ENCODE results near the gene CLIC3. TPM values are rescaled to one million over a fixed set of nuclear protein-coding genes. Genes with fewer than 3 reads are reported as not detected.

The CLIC3 gene
- total RNA-seq, 2 experiments from 2014 or later, result 0.43 to 0.61 TPM

DNA sequence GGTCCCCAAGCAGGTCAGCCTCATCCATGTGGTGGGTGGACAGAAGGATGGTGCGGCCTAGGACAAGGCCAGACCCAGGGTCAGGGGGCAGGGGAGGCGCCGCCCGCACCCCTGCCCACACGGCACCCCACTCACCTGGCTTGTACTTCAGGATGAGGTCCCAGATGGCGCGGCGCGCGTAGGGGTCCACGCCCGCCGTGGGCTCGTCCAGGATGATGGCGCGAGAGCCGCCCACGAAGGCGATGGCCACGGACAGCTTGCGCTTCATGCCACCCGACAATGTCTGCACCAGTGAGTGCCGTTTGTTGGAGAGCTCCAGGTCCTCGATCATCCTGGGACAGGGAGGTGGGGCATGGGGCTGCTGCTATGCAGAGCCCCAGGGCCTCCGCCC, 19.2 kb upstream of the CLIC3 start:
- no peaks in the 10 kb centered on the region for H3K36me3 Mint-ChIP-seq
- intact Hi-C loops (cut with micrococcal nuclease), result no loop called here
- no peaks in the 10 kb centered on the region for H3K4me1 Mint-ChIP-seq (ENCODE audit: low read depth)
- POLR2A ChIA-PET, result no interaction called here
- no peak overlapping the region for H3K4me3 Mint-ChIP-seq
- H3K27ac Mint-ChIP-seq, result no peak overlapping the region
- DNase-seq, result no peak
- no peaks in the 10 kb centered on the region for H3K9me3 Mint-ChIP-seq
- CTCF ChIA-PET, result interaction anchor here (1.6 kb wide), 1 partner anchor 14 kb away, joined by 4 read pairs; no protein-coding TSS in a partner anchor
- no peaks in the 10 kb centered on the region for H3K27me3 Mint-ChIP-seq

DNA sequence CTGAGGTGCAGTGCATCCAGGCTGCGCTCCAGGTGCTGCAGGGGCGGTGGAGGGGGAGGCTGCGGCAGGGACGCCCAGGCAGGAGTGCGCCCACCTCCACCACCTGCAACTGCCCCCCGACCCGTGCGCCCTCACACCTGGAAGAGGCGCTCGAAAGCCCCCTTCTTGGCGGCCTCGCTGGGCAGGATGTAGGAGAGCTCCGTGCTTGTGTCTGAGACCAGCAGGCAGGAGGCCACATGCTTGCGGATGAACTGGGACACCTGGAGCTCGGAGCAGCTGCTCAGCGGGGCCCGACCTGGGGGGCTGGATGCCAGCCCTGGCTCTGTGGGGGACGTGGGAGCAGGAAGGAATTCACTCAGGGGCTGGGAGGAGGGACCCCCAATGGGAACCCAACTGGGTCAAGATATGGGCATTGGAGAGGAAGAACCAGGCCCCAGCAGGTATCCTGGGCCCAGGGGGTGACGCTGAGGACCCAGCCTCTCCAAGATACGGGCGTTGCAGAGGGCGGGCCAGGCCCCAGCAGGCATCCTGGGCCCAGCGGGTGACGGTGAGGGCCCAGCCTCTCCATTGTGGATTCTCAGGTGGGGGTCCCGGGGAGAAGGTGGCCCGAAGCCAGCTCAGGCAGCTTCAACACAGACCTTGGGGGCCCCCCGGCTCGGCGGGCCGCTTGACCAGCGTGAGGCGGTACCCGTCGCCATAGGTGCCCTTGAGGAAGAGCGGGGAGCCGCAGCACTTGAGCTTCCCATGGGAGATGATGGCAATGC, 18.6 kb upstream of the CLIC3 start:
- Mint-ChIP-seq H3K36me3 (no peaks in the 10 kb centered on the region), H3K4me1 (ENCODE audit: low read depth) (no peaks in the 10 kb centered on the region), H3K27me3 (no peaks in the 10 kb centered on the region), H3K4me3 (no peak overlapping the region), H3K9me3 (no peaks in the 10 kb centered on the region), H3K27ac (no peak overlapping the region)
- DNase-seq, result no peak
- ChIA-PET POLR2A (no interaction called here), CTCF (interaction anchor here (1.6 kb wide), 1 partner anchor 14 kb away, joined by 4 read pairs; no protein-coding TSS in a partner anchor)
- intact Hi-C loops (cut with micrococcal nuclease), result no loop called here

DNA sequence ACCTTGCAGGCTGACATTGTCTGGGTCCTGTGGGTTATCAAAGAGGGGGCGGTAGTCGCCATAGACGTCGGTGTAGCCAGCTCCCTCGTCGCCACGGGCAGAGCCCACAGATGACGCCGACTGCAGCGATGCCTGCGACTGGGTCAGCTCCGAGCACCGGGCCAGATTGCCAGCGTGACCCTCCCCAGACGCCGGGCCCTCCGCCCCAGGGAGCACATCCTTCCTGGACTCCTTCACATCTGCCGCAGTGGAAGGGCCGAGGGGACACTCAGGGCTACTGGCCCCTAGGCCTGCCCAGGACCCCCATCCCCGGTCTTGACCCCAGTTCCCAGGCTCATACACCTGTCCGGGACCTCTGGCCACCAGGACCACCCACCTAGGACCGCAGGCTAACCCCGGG, 17.8 kb upstream of the CLIC3 start:
- POLR2A ChIA-PET, result no interaction called here
- no peak overlapping the region for H3K27ac Mint-ChIP-seq
- DNase-seq, result no peak
- no peaks in the 10 kb centered on the region for H3K36me3 Mint-ChIP-seq
- no peaks in the 10 kb centered on the region for H3K27me3 Mint-ChIP-seq
- CTCF ChIA-PET, result interaction anchor here (1.6 kb wide), 1 partner anchor 15 kb away, joined by 4 read pairs; no protein-coding TSS in a partner anchor
- H3K4me1 Mint-ChIP-seq (ENCODE audit: low read depth), result no peaks in the 10 kb centered on the region
- H3K9me3 Mint-ChIP-seq, result no peaks in the 10 kb centered on the region
- H3K4me3 Mint-ChIP-seq, result no peak overlapping the region
- intact Hi-C loops (cut with micrococcal nuclease), result no loop called here

DNA sequence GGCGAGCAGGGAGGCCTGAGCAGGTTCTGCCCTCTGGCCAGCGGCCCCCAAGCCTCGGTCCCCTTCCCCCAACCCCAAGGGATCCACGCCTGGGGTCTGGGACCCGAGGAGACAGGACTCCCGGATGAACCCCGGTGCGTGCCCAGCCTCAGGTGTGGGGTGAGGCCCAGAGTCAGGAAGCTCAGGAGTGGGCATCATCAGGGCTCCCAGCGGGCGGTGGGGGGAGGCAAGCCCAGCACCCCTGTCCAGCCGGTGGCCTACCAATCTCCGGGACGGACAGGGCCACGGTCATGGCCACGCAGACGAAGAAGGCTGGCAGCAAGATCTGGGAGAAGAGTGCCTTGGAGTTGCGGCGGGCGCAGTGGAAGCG, 17.2 kb upstream of the CLIC3 start:
- Mint-ChIP-seq H3K9me3 (no peaks in the 10 kb centered on the region), H3K27me3 (no peaks in the 10 kb centered on the region), H3K36me3 (no peaks in the 10 kb centered on the region), H3K27ac (no peak overlapping the region), H3K4me1 (ENCODE audit: low read depth) (no peaks in the 10 kb centered on the region), H3K4me3 (no peak overlapping the region)
- ChIA-PET CTCF (no interaction called here), POLR2A (no interaction called here)
- intact Hi-C loops (cut with micrococcal nuclease), result no loop called here
- DNase-seq, result no peak

DNA sequence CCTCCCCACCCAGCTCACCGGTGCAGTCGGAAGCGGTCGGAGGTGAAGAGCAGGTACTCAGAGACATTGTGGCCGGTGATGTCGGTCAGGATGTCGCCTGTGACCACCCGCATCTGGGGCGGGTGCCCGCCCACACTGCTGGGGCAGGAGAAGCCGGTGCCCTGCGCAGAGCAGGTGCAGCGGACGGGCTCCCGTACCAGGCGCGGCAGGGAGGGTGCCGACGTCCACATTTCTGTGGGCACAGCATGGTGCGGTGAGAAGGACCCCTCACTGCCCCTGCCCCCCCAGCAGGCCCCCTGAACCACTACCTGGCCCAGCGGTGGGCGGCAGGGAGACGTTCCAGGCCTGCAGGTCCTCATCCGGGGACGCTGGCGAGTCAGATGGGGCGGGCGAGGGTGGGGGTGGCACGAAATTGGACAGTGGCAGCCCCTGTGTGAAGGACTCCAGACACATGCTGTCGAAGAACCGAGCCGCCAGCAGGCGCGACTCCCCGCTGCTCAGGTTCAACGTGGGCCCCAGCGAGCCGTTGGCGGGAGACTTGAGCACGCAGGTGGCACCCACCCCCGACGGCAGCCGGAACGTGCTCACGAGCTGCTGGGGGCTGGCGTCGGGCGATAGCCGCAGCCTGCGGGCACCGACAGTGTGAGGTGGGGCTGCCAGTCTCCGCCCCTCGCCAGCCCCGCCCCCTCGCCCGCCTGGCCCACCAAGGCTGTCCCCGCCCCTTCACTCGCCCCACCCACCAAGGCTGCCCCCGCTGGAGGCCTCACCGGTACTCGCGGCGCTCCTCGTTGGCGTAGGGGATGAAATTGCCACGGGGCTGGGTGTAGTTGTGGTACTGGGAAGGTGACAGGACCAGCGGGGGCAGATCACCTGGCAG, 16.6 kb upstream of the CLIC3 start:
- Mint-ChIP-seq H3K9me3 (no peaks in the 10 kb centered on the region), H3K36me3 (no peaks in the 10 kb centered on the region), H3K4me3 (no peak overlapping the region), H3K4me1 (ENCODE audit: low read depth) (no peaks in the 10 kb centered on the region), H3K27ac (no peak overlapping the region), H3K27me3 (no peaks in the 10 kb centered on the region)
- no peak for DNase-seq
- intact Hi-C loops (cut with micrococcal nuclease), result no loop called here
- POLR2A ChIA-PET, result no interaction called here
- CTCF ChIA-PET, result interaction anchor here (1.3 kb wide), 1 partner anchor 22 kb away, joined by 4 read pairs; no protein-coding TSS in a partner anchor

DNA sequence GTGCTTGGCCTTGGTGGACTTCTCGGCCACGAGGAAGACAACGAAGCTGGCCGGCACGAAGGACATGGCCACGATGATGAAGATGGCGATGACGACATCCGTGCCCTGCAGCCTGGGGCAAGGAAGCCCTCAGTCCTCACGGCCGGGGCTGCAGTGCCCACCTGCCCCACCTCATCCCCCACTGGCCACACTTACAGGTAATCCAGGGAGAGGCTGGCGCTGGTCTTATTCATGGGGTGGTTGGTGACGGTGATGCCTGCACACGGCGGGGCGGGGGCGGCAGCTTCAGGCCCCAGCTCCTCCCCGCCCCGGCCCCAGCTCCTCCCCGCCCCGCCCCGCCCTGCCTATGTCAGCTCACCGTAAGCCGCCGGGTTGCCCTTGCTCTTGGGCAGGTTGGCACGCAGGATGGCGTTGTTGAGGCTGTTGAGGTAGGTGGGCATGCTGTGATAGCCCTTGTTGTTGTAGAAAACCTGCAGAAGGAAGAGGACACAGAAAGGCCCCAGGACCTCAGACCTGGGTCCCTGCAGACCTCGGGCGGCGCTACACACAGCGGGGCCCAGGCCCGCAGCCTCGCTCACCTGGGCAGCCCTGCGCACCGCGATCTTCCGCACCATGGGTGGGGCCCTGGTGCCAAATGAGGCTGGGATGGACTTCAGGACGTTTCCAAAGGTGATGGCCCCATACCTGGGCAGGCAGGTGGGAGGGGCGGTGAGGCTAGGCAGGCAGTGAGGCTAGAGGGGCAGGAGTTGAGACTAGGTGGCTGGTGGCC, 15.7 kb upstream of the CLIC3 start:
- no peak overlapping the region for H3K27ac Mint-ChIP-seq
- H3K27me3 Mint-ChIP-seq, result no peaks in the 10 kb centered on the region
- intact Hi-C loops (cut with micrococcal nuclease), result no loop called here
- no peak overlapping the region for H3K4me3 Mint-ChIP-seq
- ChIA-PET CTCF (interaction anchor here (1.3 kb wide), 1 partner anchor 23 kb away, joined by 4 read pairs; no protein-coding TSS in a partner anchor), POLR2A (no interaction called here)
- no peaks in the 10 kb centered on the region for H3K9me3 Mint-ChIP-seq
- H3K4me1 Mint-ChIP-seq (ENCODE audit: low read depth), result no peaks in the 10 kb centered on the region
- DNase-seq, result no peak
- no peaks in the 10 kb centered on the region for H3K36me3 Mint-ChIP-seq

DNA sequence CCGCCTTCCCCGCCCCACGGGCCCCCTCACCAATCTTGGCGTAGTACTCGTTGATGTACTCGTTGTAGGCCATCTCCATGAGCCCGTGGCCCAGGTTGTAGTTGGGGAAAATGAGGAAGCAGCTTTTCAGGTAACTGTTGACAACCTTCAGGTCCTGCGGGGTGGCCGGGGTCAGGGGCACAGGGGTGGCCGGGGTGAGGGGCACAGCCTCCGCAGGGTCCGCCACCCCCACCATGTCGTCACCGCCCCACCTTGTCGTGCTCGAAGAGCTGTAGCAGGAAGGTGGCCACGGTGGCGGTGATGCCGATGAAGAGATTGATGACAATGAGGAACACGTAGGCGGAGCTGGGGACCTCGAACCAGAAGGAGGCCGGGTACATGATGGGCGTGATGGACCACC, 14.8 kb upstream of the CLIC3 start:
- Mint-ChIP-seq H3K4me3 (no peak overlapping the region), H3K27me3 (no peaks in the 10 kb centered on the region), H3K4me1 (ENCODE audit: low read depth) (peaks cover 2% of the 10 kb centered on the region), H3K9me3 (no peaks in the 10 kb centered on the region), H3K36me3 (no peaks in the 10 kb centered on the region), H3K27ac (no peak overlapping the region)
- ChIA-PET POLR2A (no interaction called here), CTCF (interaction anchor here (1.3 kb wide), 1 partner anchor 24 kb away, joined by 4 read pairs; no protein-coding TSS in a partner anchor)
- intact Hi-C loops (cut with micrococcal nuclease), result no loop called here
- DNase-seq, result no peak

DNA sequence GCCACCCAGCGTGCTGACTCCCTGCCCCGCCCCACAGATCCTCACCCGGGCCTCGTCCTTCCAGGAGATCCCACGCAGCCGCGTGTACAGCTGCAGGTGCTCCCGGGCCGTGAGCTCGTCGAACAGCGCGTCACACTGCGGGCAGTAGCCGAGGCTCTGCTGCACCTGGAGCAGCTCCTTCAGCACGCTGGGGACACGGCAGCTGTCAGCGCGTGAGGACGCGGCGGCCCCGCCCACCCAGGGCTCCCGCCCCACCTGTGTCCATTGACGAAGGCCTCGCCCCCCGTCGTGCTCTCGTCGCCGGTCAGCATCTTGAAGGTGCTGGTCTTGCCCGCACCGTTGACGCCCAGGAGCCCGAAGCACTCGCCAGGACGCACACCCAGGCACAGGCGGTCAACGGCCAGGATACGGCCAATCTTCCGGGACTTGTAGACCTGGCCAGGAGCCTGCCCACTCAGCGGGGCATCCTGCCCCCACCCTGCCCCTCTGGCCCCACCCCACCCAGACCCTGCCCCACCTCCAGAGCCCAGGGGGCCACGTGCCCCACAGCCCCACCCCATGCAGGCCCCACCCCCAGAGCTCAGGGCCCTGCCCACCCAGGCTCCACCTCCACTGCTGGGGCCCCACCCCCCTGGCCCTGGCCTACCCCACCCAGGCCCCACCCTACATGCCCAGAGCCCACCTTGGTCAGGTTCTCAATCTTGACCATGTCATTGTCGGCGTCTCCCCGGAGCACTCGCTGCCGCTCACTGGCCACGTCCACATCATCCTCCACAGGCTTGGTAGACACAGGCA, 13.8 kb upstream of the CLIC3 start:
- no peaks in the 10 kb centered on the region for H3K9me3 Mint-ChIP-seq
- ChIA-PET CTCF (no interaction called here), POLR2A (no interaction called here)
- H3K27me3 Mint-ChIP-seq, result no peaks in the 10 kb centered on the region
- no peak overlapping the region for H3K27ac Mint-ChIP-seq
- no peak overlapping the region for H3K4me3 Mint-ChIP-seq
- H3K36me3 Mint-ChIP-seq, result no peaks in the 10 kb centered on the region
- DNase-seq, result no peak
- intact Hi-C loops (cut with micrococcal nuclease), result no loop called here
- peaks cover 3% of the 10 kb centered on the region for H3K4me1 Mint-ChIP-seq (ENCODE audit: low read depth)

DNA sequence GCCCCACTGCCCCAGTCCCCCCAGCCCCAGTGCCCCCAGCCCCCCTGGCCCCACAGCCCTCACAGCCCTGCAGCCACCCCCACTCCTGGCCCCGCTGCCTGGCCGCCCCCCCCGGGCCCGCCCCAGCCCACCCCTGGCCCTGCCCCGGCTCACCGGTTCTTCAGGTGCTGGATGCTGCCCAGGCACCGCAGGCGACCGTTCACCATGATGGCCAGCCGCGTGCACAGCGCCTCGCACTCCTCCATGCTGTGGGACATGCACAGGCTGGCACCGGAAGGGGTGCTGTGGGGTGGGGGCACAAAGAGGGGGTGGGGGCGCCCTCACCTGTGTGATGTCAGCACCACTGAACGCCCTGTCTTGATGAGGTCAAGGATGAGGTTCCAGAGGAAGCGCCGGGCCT, 12.8 kb upstream of the CLIC3 start:
- H3K4me3 Mint-ChIP-seq, result no peak overlapping the region
- POLR2A ChIA-PET, result no interaction called here
- CTCF ChIA-PET, result no interaction called here
- no peaks in the 10 kb centered on the region for H3K9me3 Mint-ChIP-seq
- H3K27me3 Mint-ChIP-seq, result no peaks in the 10 kb centered on the region
- no peaks in the 10 kb centered on the region for H3K36me3 Mint-ChIP-seq
- no peak for DNase-seq
- peaks cover 3% of the 10 kb centered on the region for H3K4me1 Mint-ChIP-seq (ENCODE audit: low read depth)
- intact Hi-C loops (cut with micrococcal nuclease), result no loop called here
- no peak overlapping the region for H3K27ac Mint-ChIP-seq

DNA sequence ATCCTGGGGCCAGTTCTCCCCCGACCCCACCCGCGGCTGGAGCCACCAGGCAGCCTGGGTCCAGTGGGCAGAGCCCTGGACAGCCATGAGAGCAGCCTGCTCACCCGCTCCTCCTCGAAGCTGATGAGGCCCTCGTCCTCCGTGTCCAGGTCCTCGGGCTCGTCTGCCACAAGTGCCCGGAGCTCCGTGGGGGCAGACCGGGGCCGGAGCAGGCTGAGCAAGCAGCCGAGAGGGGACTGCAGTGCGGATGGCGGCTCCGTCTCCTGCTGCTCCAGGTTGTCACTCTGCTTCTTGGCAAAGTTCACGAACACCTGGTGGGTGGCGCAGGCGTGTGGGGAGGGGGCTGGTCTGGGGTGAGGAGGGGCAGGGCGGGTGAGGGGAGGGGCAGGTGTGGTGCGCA, 11.9 kb upstream of the CLIC3 start:
- Mint-ChIP-seq H3K36me3 (no peaks in the 10 kb centered on the region), H3K4me3 (no peak overlapping the region), H3K4me1 (ENCODE audit: low read depth) (peaks cover 3% of the 10 kb centered on the region), H3K27me3 (no peaks in the 10 kb centered on the region), H3K27ac (no peak overlapping the region), H3K9me3 (no peaks in the 10 kb centered on the region)
- DNase-seq, result no peak
- intact Hi-C loops (cut with micrococcal nuclease), result no loop called here
- ChIA-PET POLR2A (no interaction called here), CTCF (no interaction called here)

DNA sequence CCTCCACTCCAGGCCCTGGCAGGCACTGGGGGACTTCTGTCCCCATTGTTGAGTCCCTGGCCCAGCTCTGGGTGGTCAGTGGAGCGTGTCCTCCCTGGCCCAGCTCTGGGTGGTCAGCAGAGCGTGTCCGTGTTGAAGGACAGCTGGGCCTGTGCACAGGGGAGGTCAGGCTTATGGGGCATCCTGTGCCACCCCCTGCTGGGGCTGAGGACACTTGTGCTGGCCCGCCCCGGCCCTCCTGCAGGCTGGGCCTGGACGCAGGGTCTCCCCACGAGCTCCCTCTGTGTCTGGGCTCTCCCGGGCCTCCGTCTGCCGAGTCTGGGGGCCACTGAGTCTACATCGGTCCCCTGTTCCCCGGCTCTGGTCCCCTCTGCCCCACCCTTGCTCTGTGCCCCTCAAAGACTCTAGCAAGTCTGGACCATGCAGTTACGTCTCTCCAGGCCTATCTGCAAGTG, 11.5 kb upstream of the CLIC3 start:
- Mint-ChIP-seq H3K4me3 (no peak overlapping the region), H3K27ac (no peak overlapping the region), H3K4me1 (ENCODE audit: low read depth) (peaks cover 3% of the 10 kb centered on the region), H3K36me3 (no peaks in the 10 kb centered on the region), H3K9me3 (no peaks in the 10 kb centered on the region), H3K27me3 (no peaks in the 10 kb centered on the region)
- DNase-seq, result no peak
- ChIA-PET CTCF (interaction anchor here (1.3 kb wide), 1 partner anchor 27 kb away, joined by 4 read pairs; no protein-coding TSS in a partner anchor), POLR2A (no interaction called here)
- intact Hi-C loops (cut with micrococcal nuclease), result no loop called here
